A549 (cell line): ENCODE measurements around the gene PKNOX1. TPM values are rescaled to one million over a fixed set of nuclear protein-coding genes. Genes with fewer than 3 reads are reported as not detected.

Experiments used
- ATAC-seq, 2 experiments: fragments of 200-7000 bp in 1 of 2; fragments of >200 bp in 1 of 2; cut with Nextera tagmentation in 1 of 2; cut with Tn5 transposase in 1 of 2; 3 replicates each; pipeline versions ENCODE4 v1.8.0 to v1.9.1; 2018 to 2020; ENCODE audit warnings: mild to moderate bottlenecking in 1 of 2, moderate library complexity in 1 of 2
- CTCF ChIA-PET: fragments of 300-600 bp; sonication (Branson Sonifier 250); formaldehyde crosslinking; extraction: SDS; loops from one replicate; lab custom pipeline; 2021; ENCODE audit warnings: antibody characterized with exemption, inconsistent platforms; lab: Yijun Ruan, JAX
- POLR2A ChIA-PET: fragments of 350-600 bp; formaldehyde crosslinking; extraction: SDS; loops from one replicate; lab custom pipeline; 2021; ENCODE audit warnings: antibody characterized with exemption, inconsistent platforms; lab: Yijun Ruan, JAX
- DNase-seq, 2 experiments: peaks; one replicate each; pipeline versions ENCODE4 v3.0.0 to v3.0.0-alpha.2; 2011 to 2016; ENCODE audit warnings: low read depth in 1 of 2, low spot score in 1 of 2
- FAIRE-seq: peaks from 2 replicates; lab custom pipeline; 2011; peaks lifted over from hg19 to GRCh38; lab: Jason Lieb, UNC
- H3K27ac ChIP-seq, 2 experiments: fragments of >200 bp; sonication (Bioruptor Twin); formaldehyde crosslinking; 3 replicates each; pipeline ENCODE4 v1.5.1; 2016 to 2017
- H3K4me1 ChIP-seq: fragments of >200 bp; sonication (Bioruptor Twin); formaldehyde crosslinking; 3 replicates; pipeline ENCODE4 v1.6.1; 2016
- H3K4me2 ChIP-seq: fragments of >200 bp; sonication (Bioruptor Twin); formaldehyde crosslinking; 3 replicates; pipeline ENCODE4 v1.6.1; 2016
- H3K4me3 ChIP-seq: fragments of >200 bp; sonication (Bioruptor Twin); formaldehyde crosslinking; 3 replicates; pipeline ENCODE4 v1.5.1; 2016
- H3K9me3 ChIP-seq: fragments of >200 bp; sonication (Bioruptor Twin); formaldehyde crosslinking; 3 replicates; pipeline ENCODE4 v1.6.1; 2016
- ATOH8 ChIP-seq: fragments of 250-450 bp; sonication (Bioruptor Pico); IDR thresholded peaks from 2 replicates; pipeline ENCODE4 v1.5.0; 2020; ENCODE audit warnings: low read depth, mild to moderate bottlenecking, moderate library complexity
- CBX2 ChIP-seq: fragments of 200-600 bp; sonication (generic); IDR thresholded peaks from 2 replicates; pipeline ENCODE4 v1.6.1; 2016; ENCODE audit warnings: low read depth, mild to moderate bottlenecking, borderline replicate concordance
- CEBPB ChIP-seq, 2 experiments: fragments of >200 bp in 1 of 2; sonication (Bioruptor Twin) in 1 of 2; formaldehyde crosslinking in 1 of 2; IDR thresholded peaks; 2 replicates each; pipeline ENCODE4 v1.6.1; 2012 to 2016
- CHD4 ChIP-seq: fragments of 200-600 bp; sonication (generic); IDR thresholded peaks from 2 replicates; pipeline ENCODE4 v1.6.1; 2016; ENCODE audit warnings: antibody characterized with exemption, mild to moderate bottlenecking, borderline replicate concordance
- E2F6 ChIP-seq: IDR thresholded peaks from 2 replicates; pipeline ENCODE4 v1.6.1; 2012; ENCODE audit warnings: low read depth, borderline replicate concordance
- EHF ChIP-seq: fragments of 250-450 bp; sonication (Bioruptor Pico); IDR thresholded peaks from 2 replicates; pipeline ENCODE4 v1.5.0; 2020; ENCODE audit warnings: mild to moderate bottlenecking
- ESRRA ChIP-seq: fragments of 150-350 bp; IDR thresholded peaks from 2 replicates; pipeline ENCODE4 v1.6.1; 2014; ENCODE audit warnings: mild to moderate bottlenecking, low read length, borderline replicate concordance
- FOSL2 ChIP-seq, 2 experiments: fragments of 450-650 bp in 1 of 2; fragments of >200 bp in 1 of 2; sonication (Bioruptor Twin) in 1 of 2; formaldehyde crosslinking; IDR thresholded peaks; 2 replicates each; pipeline versions ENCODE4 v1.5.0 to v1.6.1; 2016 to 2020; ENCODE audit warnings: mild to moderate bottlenecking in 1 of 2, moderate library complexity in 1 of 2
- GATA3 ChIP-seq: IDR thresholded peaks from 2 replicates; pipeline ENCODE4 v1.6.1; 2012; ENCODE audit warnings: borderline replicate concordance
- HEYL ChIP-seq: fragments of 250-450 bp; sonication (Bioruptor Pico); IDR thresholded peaks from 2 replicates; pipeline ENCODE4 v1.8.0; 2021; ENCODE audit warnings: mild to moderate bottlenecking, moderate library complexity
- MAFK ChIP-seq: fragments of 450-650 bp; IDR thresholded peaks from 2 replicates; pipeline ENCODE4 v1.6.1; 2014; ENCODE audit not compliant: partially characterized antibody
- MAZ ChIP-seq: fragments of 150-350 bp; IDR thresholded peaks from 2 replicates; pipeline ENCODE4 v1.6.1; 2014; ENCODE audit warnings: antibody characterized with exemption, low read depth, low read length, borderline replicate concordance
- NR3C1 ChIP-seq: fragments of >200 bp; sonication (Bioruptor Twin); formaldehyde crosslinking; IDR thresholded peaks from 3 replicates; pipeline ENCODE4 v1.6.1; 2017
- PHF8 ChIP-seq: fragments of 200-600 bp; sonication (generic); IDR thresholded peaks from 2 replicates; pipeline ENCODE4 v1.6.1; 2016; ENCODE audit warnings: low read depth, mild to moderate bottlenecking, antibody characterized with exemption, moderate library complexity, borderline replicate concordance
- RFX5 ChIP-seq: fragments of 450-650 bp; IDR thresholded peaks from 2 replicates; pipeline ENCODE4 v1.7.1; 2014; ENCODE audit warnings: antibody characterized with exemption, mild to moderate bottlenecking, moderate library complexity
- WGBS: methylation state at CpG from one replicate; pipeline ENCODE4 v1.1.6; 2017; ENCODE audit errors: missing lambda C conversion rate; 5-methylcytosine and 5-hydroxymethylcytosine counted together
- polyA plus RNA-seq, 4 experiments: library from polyadenylated mRNA; depleted of rRNA in 3 of 4; stranded (reverse); fragments of >200 nt; fragmentation: RNase III in 1 of 4; extraction: RNeasy Plus Mini Kit Qiagen cat#74134 plus additional on column Dnase treatment in 1 of 4; gene quantifications; 2 replicates in 3 of 4; 3 replicates in 1 of 4; pipeline ENCODE4 v1.2.3, GENCODE V29; 2011 to 2017

PKNOX1 gene
- polyA plus RNA-seq, 2 of the 4 experiments (the other 2 are of a cell fraction), result 3.9 to 16.3 TPM

- H3K9me3 ChIP-seq, result no peaks in the 10 kb centered on the region
- H3K4me3 ChIP-seq, result no peak overlapping the region
- WGBS, result 70% methylated on average over 10 of the region's 10 CpGs
- no peak overlapping the region for H3K27ac ChIP-seq
- DNase-seq, result no peak
- FAIRE-seq, result no peak
- TF ChIP-seq FOSL2 (IDR thresholded peaks at IDR 0.05) (no peak), FOSL2 (CRISPR knock-in tag; IDR thresholded peaks at IDR 0.05) (no peak), EHF (no peak), PHF8 (no peak), ATOH8 (CRISPR knock-in tag) (no peak), MAFK (no peak), E2F6 (no peak), GATA3 (no peak), RFX5 (no peak), NR3C1 (no peak)
- ATAC-seq, result no peak
- H3K4me1 ChIP-seq, result peaks cover 16% of the 10 kb centered on the region
- no peak overlapping the region for H3K4me2 ChIP-seq
- ChIA-PET POLR2A (no interaction called here), CTCF (interaction anchor here (0.6 kb wide), 1 partner anchor 771 kb away, joined by 3 read pairs; the partner anchor contains the start of gene ABCG1)
These were observed 15.7 kb downstream of the PKNOX1 start for GRCh38 chr21:42989816-42990650.

- FAIRE-seq (no peak), DNase-seq (no peak), ATAC-seq (peak in 1 of 2 experiments; percentile 81; a peak in 2 of 6 replicates)
- 73% methylated on average over 16 of the region's 16 CpGs for WGBS
- TF ChIP-seq E2F6, result no peak
- Histone ChIP-seq H3K4me2 (no peak overlapping the region), H3K27ac (no peak overlapping the region), H3K4me3 (no peak overlapping the region), H3K4me1 (peaks cover 6% of the 10 kb centered on the region; the same call in 1 of the 3 replicates), H3K9me3 (no peaks in the 10 kb centered on the region)
- ChIA-PET POLR2A (interaction anchor here (0.5 kb wide), 1 partner anchor 64 kb away, joined by 5 read pairs; no protein-coding TSS in a partner anchor), CTCF (interaction anchor here (0.9 to 1.1 kb wide), 2 partner anchors 11 to 797 kb away, joined by 3 read pairs; no protein-coding TSS in a partner anchor)
These were observed 17.8 kb downstream of the PKNOX1 start for GRCh38 chr21:42991992-42992740.

- Histone ChIP-seq H3K4me3 (no peak overlapping the region), H3K27ac (no peak overlapping the region)
- DNase-seq (no peak), ATAC-seq (no peak)
- POLR2A ChIA-PET, result no interaction called here
- no peak for TF ChIP-seq FOSL2 (IDR thresholded peaks at IDR 0.05)
- no peak for TF ChIP-seq FOSL2 (CRISPR knock-in tag; IDR thresholded peaks at IDR 0.05)
- no peak for TF ChIP-seq CHD4
- no peak for TF ChIP-seq CBX2
- TF ChIP-seq HEYL (CRISPR knock-in tag), result no peak
- no peak for TF ChIP-seq MAZ
- TF ChIP-seq RFX5, result no peak
- no peak for TF ChIP-seq CEBPB (IDR thresholded peaks at IDR 0.05)
- TF ChIP-seq MAFK, result peak; percentile 1
- no peak for TF ChIP-seq ESRRA
- TF ChIP-seq, all 56 proteins: peak for 1
- no peak for FAIRE-seq
- peaks cover 6% of the 10 kb centered on the region; the same call in 1 of the 3 replicates for H3K4me1 ChIP-seq
- H3K4me2 ChIP-seq, result no peak overlapping the region
- CTCF ChIA-PET, result no interaction called here
- H3K9me3 ChIP-seq, result no peaks in the 10 kb centered on the region
- 89% methylated on average over 16 of the region's 16 CpGs for WGBS
These were observed 18.8 kb downstream of the PKNOX1 start for GRCh38 chr21:42993051-42993712.
